Measurements from ENCODE around the gene APBA1. TPM values are rescaled to one million over a fixed set of nuclear protein-coding genes. Genes with fewer than 3 reads are reported as not detected.

APBA1 gene
- total and polyA plus RNA-seq, 2 of the 4 experiments (the other 2 are of a cell fraction) = 3.8 to 5.1 TPM

DNA sequence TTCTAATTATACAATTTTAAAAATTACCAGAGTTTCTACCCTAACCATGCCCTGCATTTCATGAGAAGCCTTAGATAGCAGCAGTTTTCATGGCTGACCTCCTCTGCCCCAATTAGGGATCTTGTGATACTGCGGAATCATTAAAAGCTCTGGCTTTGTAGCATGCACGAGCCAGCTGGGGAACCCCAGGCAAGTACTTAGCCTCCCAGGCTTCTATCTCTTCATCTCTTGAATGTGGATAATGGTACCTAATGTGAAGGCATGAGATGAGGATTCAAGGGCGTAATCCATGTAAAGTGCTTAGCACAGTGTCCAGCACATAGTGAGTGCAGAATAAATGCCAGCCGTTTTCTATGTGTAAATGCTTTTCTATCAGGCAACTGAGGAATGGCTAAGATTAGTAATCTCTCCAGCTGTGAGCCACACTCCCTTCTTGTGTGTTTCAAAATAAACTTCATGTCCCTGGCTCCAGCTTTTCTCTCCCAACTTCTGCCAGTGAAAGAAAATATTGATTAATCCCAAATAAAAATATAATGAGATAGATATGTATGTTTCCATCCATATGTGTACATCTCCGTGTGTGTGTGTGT is 88.4 kb downstream of the APBA1 start:
- H4K5ac ChIP-seq (ENCODE audit: low read depth, low read length) = no peak overlapping the region
- no peak overlapping the region for H3K9ac ChIP-seq (ENCODE audit: low read depth, low read length)
- H3K79me1 ChIP-seq (ENCODE audit: low read depth in 1 of 2, low read length in 2 of 2) = no peaks in the 10 kb centered on the region
- H2AFZ ChIP-seq (replicated peaks; ENCODE audit: low read length, poor library complexity) = no peak overlapping the region
- WGBS, 2 experiments (ENCODE audit: extremely low coverage in 2 of 2, insufficient read length in 1 of 2) = no CpG with 5 or more reads among the region's 5 CpGs
- H3K23ac ChIP-seq (ENCODE audit: low read depth, low read length) = no peak overlapping the region
- H2BK15ac ChIP-seq (ENCODE audit: low read depth, low read length) = no peak overlapping the region
- no peak overlapping the region for H3K4ac ChIP-seq (ENCODE audit: low read depth, low read length)
- H3K9me1 ChIP-seq (ENCODE audit: insufficient read depth, low read length) = peaks cover 3% of the 10 kb centered on the region; the same call in 1 of the 2 replicates
- H4K8ac ChIP-seq (ENCODE audit: low read depth in 2 of 2, low read length in 2 of 2) = no peak overlapping the region
- no peak overlapping the region for H2AK5ac ChIP-seq (ENCODE audit: low read depth, low read length)
- intact Hi-C loops (cut with micrococcal nuclease) = no loop called here
- no peaks in the 10 kb centered on the region for H4K20me1 ChIP-seq (ENCODE audit: insufficient read depth, low read length)
- H2BK120ac ChIP-seq (ENCODE audit: low read depth, low read length) = no peak overlapping the region
- peaks cover 2% of the 10 kb centered on the region; the same call in 1 of the 2 replicates for H3K4me1 ChIP-seq (ENCODE audit: control insufficient read depth, insufficient read depth, low read length)
- ChIA-PET CTCF (no interaction called here), POLR2A (ENCODE audit: unreplicated experiment) (no interaction called here)
- no peak overlapping the region for H3K4me3 ChIP-seq (ENCODE audit: insufficient read depth, low read depth, low read length)
- no peak overlapping the region for H3K18ac ChIP-seq (ENCODE audit: low read depth, low read length)
- no TSS peak for BruUV-seq (replicated peaks)
- in situ Hi-C loops (cut with MboI; ENCODE audit: low sequenced_read_pairs) = no loop called here
- H2AK9ac ChIP-seq (replicated peaks; ENCODE audit: low read depth, low read length, poor library complexity) = no peak overlapping the region
- dilution Hi-C loops (cut with HindIII; ENCODE audit: low sequenced_read_pairs, unreplicated experiment) = no loop called here
- no peak overlapping the region for H2BK20ac ChIP-seq (ENCODE audit: low read depth, low read length)
- H3K36me3 ChIP-seq (ENCODE audit: control insufficient read depth, insufficient read depth, low read length) = no peaks in the 10 kb centered on the region
- H2BK5ac ChIP-seq (ENCODE audit: low read depth, low read length, poor library complexity, severe bottlenecking) = no peak overlapping the region
- H3K27ac ChIP-seq (ENCODE audit: insufficient read depth, low read length) = no peak overlapping the region
- no peak overlapping the region for H4K91ac ChIP-seq (ENCODE audit: insufficient read depth, low read depth, low read length)
- TF ChIP-seq USF2 (IDR thresholded peaks at IDR 0.05; ENCODE audit: low read depth, low read length) (no peak), NFE2L2 (IDR thresholded peaks at IDR 0.05; ENCODE audit: low read depth, low read length) (no peak), RCOR1 (IDR thresholded peaks at IDR 0.05; ENCODE audit: insufficient replicate concordance, low read length) (no peak)
- TF ChIP-seq, protein P1, sequence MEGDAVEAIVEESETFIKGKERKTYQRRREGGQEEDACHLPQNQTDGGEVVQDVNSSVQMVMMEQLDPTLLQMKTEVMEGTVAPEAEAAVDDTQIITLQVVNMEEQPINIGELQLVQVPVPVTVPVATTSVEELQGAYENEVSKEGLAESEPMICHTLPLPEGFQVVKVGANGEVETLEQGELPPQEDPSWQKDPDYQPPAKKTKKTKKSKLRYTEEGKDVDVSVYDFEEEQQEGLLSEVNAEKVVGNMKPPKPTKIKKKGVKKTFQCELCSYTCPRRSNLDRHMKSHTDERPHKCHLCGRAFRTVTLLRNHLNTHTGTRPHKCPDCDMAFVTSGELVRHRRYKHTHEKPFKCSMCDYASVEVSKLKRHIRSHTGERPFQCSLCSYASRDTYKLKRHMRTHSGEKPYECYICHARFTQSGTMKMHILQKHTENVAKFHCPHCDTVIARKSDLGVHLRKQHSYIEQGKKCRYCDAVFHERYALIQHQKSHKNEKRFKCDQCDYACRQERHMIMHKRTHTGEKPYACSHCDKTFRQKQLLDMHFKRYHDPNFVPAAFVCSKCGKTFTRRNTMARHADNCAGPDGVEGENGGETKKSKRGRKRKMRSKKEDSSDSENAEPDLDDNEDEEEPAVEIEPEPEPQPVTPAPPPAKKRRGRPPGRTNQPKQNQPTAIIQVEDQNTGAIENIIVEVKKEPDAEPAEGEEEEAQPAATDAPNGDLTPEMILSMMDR (conservative IDR thresholded peaks at IDR 0.05; ENCODE audit: low read depth, low read length) = no peak
- no peaks in the 10 kb centered on the region for H3K27me3 ChIP-seq (ENCODE audit: control insufficient read depth, insufficient read depth, low read length)
- no peak for ATAC-seq (ENCODE audit: low read depth)
- no peak overlapping the region for H3K56ac ChIP-seq (ENCODE audit: extremely low read depth, insufficient read depth, low read length)
- H3K4me2 ChIP-seq (ENCODE audit: low read depth, low read length) = no peak overlapping the region
- no peak for DNase-seq
- no peak overlapping the region for H3K14ac ChIP-seq (replicated peaks; ENCODE audit: low read depth, low read length)
- H3K9me3 ChIP-seq (ENCODE audit: control insufficient read depth, insufficient read depth, low read length) = no peaks in the 10 kb centered on the region

Data from IMR-90 (cell line).